COLO829 (cell line): ENCODE measurements around the gene GOLGA7B.
A peak's percentile ranks its signal among the peaks of the same experiment; 100 is the strongest.

ENCODE experiments used
- DNase-seq: peaks from one replicate; pipeline ENCODE4 v3.0.0; 2012; ENCODE audit warnings: low spot score

GOLGA7B gene

DNA sequence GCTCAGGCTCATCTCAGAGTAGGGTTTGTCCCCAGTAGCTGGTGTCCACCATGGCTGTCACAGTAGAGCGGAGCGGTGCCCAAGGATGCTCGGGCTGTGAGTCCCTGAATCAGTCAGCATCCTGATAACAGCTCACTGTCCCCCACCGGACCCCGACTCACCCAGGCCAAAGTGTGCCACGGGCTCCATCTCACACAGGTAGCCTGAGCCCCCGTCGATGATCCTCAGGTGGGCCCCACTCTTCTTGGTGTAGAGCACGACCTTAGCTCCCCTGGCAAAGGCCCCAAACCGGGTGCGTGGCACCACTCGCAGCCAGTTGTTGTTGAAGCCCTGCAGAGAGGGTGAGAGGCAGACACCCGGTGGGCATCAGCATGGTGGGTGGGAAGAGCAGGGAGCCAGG, 45.4 kb downstream of the GOLGA7B start:
- no peak for DNase-seq

DNA sequence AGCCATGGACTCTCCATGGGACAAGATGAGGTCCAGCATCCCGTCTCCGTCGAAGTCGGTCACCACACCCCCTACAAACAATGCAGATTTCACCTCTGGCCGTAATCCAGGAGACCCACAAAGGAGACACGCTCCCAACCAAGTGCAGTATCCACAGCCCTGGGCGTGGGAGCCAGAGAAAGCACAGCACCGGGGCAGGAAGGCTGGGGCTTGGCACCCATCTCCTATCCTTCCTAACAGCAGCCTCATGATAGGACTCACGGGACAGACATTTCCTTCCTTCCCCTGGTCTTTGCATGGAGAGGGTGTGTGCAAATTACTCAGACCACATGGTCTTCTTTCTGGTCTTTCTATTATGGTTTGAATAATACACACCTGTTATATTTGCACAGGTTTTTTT, 46.3 kb downstream of the GOLGA7B start:
- no peak for DNase-seq

DNA sequence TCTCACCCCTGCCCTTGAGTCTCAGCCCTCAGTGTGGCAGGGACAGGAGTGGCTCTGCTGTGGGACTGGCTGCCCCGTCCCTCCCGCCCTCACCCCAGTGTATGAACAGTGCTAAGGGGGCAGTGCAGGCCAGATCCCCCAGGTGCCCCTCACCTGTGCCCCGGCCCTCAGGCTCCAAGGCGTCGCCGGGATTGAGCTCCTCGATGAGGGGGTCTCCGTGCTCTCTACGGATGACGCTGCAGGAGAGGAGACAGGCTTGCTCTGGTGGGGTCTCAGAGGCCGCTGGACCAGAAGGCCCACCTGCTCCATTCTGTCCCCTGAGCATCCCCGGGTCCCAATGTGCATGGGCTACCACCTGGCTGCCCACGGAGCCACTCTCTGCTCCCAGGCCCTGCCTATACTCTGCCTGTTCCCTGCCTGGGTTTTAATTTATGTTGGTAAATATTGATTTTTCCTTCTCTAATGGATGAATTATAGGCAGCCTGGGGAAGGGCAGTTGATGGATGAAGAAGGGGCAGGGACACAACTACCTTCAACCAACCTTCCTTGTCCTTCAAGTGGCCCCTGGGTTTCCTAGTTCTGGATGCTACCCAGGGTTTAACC, 47.2 kb downstream of the GOLGA7B start:
- DNase-seq, result no peak

DNA sequence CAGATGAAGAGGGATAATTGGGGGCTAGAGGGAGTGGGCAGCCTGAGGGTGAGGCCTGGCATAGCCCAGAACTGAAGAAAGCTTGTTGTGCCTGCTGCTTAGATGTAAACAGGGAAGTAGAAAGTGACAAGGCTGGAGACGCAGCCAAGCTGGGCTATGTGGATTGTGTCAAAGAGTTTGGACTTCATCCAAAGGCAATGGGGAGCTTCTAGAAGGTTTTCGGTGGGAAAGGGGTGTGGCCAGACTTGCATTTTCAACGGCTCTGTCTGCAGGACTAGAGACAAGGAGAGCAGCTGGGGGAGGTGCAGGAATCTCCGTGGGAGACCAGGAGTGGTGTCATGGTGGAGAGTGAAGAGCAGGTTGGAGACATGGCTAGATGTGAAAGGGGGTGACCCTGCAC, 48.8 kb downstream of the GOLGA7B start:
- no peak for DNase-seq

DNA sequence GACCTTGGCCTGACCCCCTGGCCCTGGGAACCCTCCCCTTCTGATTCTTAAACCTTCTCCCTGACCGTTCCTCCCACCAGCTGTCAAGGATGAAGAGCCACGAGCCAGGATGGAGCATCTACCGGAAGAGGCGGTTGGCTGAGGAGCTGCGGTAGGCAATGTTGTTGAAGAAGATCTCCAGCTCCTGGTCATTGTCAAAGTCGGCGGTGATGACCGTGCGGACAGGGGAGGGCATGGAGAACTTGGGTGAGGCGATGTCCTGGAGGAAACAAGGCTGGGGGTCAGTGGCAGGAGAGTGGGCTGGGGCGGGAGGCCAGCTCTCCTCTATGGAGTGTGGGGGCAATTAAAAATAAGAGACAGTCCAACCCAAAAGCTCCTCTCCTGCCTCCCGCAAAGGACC, 51.7 kb downstream of the GOLGA7B start:
- no peak for DNase-seq

DNA sequence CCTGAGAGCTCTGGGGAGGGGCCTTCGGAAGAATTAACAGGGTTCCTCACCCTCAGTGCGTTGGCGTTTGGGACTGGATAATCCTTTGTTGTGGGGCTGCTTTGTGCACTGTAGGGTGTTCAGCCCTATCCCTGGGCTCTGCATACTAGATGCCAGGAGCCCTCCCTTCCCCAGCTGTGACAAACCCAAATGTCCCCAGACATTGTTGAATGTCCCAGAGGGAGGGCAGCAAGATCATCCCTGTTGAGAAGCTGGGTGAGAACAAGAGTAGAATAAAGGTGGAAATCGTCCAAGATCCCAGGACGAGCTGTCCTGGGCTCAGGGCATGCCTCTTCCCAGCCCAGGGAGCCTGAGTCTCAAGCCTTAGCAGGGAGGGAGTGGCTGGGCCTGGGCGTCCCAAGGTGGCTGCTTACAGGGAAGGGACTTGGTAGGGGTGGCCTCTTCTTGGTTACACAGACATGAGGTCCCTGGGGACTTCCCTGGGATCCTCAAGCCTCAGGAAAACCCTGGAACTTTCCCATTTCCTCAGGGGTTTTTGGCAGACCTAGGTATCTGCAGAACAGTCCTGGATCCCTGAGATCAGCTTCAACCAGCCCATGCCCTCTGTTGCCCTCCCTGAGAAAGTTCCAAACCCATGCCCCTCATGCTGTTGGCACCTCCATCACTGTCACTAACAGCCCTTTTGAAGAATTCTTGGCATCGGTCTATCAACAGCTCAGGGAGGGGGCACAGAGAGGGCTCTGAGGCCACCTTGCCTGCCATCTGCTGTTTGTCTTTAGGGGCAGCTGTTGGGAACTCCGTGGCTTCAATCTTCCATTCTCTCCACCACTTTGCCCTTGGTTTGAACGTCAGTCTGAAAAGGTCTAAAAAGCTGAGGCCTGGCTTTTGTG, 53.7 kb downstream of the GOLGA7B start:
- no peak for DNase-seq

DNA sequence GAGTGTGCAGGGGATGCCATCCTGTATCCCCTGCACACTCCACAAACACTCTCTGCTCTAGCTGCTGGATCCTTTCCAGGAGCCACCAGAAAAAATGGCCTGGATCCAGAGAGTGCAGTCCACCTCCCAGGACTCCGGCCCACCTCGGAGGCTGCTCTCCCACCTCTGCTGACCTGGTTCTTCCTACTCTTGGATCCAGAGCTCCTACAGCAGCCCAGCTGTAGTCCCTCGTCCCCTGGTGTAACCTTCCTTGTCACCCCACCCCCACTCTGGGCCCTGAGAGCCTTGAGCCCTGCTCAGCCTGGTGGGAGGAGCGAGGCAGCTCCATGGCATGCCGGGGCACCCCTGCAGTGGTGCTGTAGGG, 54.4 kb downstream of the GOLGA7B start:
- DNase-seq, result no peak

DNA sequence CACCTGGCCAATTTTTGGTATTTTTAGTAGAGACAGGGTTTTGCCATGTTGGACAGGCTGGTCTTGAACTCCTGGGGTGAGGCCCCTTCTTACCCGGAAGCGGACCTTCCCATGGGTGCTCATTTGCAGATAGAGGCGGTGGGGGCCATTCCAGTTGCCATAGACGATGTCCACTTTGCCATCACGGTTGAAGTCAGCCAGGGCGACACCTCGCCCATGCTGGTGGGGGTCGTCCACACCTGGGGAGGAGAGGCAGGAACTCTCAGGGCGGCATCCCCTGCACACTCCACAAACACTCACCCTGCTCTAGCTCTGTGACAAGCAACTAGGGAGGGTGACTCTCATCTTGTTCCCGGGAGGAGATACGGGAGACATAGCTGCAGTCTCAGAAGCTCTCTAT, 54.9 kb downstream of the GOLGA7B start:
- DNase-seq, result no peak

DNA sequence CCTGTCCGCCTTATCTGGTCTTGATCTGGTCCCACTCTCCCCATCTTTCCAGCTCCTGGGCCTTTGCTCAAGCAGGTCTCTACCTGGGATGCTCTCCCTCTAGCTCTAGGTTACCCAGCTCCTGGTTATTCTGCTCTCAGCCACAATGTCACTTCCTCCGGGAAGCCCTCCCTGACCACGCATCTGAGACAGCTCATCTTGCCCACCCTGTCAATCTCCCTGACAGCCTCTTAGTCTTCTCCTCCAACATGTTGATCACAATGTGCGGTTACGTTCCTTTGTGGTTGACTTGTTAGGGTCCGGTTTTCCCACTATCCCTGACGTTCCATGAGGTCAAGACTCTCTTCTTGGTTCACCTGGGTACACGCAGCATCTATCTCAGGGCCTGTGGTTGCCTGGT, 55.6 kb downstream of the GOLGA7B start:
- no peak for DNase-seq

DNA sequence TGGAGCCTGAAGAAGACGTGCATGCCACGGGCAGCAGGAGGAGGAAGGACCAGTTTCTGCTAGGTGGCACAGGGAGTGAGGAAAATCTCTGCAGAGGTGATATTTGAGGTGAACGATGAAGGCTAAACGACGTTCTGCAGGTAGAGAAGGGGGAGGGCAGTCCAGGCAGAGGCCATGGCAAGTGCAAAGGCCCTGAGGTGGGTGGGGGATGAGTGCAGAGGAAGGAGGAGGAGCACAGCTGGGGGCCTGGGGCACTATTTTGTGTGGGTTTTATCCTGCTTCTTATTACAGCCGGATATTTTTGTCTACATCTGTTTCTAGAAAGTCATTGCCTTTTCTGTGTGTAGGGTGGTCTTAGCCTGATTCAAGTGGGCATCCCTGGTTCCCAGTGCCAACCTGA, 57.6 kb downstream of the GOLGA7B start:
- no peak for DNase-seq

DNA sequence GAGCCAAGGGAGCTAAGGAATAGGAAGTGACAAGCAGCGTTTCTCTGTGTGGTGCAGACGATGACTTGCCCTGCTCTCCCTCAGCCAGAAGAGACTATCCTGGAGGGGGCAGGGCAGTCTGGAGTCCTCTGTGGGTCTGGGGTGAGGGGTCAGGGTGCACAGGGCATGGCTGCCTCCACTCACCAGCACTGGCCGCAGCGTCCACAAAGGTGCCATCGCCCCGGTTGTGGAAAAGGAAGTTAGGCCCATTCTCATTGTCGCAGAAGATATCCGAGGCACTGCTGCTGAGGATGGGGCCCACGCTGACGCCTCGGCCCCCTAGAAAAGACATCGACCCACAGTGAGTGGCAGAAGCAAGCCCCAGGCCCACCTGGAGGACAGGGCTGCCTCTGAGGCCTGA, 58.2 kb downstream of the GOLGA7B start:
- DNase-seq, result no peak

DNA sequence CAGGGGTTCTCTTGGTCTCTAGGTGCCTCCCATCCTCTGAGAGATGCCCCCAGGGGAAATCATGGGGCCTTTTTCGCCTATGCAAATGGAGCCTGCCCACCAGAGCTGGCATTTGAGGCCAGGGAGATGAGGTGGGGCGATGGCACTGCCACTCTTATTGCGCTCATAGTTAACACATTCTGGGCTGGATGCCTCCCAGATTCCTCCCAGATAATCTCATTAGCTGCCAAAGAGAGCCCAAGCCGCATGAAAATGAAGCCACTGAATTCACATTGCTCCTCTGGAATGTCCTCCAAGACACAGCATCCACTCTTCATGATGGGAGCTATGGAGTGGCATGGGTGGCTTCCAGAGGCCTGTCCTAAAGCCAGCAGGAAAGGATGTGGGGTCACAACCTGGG, 61.0 kb downstream of the GOLGA7B start:
- no peak for DNase-seq

DNA sequence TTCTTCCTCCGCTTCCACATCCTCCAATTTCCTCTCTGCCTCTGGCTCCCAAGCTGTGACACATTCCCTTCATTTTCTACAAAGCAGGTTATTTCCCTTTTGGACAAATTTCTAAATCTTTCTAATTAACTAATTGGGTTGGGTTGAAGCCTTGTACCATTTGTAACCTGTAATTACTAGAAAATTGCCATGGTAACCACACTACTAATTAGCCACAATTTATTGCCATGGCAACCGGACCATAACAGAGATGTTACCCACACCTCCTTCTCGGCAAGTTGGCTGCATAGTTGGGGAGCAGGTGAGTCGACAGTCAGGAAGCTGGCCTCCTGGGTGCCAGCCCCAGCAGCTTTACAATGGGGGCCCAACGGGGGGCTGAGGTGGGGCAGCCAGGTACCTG, 61.6 kb downstream of the GOLGA7B start:
- DNase-seq, result no peak

DNA sequence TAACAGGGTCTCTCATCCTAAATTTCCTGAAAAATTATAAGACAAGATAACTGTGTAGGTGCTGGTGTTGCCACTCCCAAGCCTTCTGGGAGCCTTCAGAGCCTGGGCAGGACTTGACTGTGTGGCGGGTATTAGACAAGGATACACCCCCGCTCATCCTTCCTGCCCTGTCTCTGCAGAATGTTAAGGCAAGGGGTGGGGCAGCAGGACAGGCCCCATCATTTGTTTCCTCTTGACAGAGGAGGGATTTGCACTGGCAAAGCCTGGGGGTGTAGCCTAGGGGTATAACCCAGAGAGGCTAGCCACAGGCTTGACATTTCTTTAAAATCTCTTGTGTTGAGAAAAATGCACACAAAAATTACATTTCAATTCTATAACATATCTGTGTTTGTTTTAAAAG, 63.5 kb downstream of the GOLGA7B start:
- no peak for DNase-seq

DNA sequence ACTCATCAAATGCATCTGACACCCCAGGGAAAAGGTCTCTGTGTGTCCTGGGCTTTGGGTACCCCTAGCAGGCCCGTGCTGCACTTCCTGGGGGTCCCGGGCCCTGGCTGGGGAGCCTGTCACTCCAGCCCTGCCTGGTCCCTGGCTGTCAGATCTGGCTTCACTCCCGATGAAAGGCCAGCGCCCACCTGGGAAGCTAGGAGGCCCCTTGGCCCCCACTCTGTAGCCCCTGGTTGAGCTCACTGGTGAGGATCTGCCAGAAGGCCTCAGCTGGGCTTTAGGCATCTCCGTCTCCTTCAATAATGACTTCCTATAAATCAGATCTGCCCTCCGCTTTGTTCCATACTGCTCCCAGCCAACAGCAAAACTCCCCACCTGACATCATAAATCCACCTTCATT, 64.0 kb downstream of the GOLGA7B start:
- DNase-seq, result no peak

DNA sequence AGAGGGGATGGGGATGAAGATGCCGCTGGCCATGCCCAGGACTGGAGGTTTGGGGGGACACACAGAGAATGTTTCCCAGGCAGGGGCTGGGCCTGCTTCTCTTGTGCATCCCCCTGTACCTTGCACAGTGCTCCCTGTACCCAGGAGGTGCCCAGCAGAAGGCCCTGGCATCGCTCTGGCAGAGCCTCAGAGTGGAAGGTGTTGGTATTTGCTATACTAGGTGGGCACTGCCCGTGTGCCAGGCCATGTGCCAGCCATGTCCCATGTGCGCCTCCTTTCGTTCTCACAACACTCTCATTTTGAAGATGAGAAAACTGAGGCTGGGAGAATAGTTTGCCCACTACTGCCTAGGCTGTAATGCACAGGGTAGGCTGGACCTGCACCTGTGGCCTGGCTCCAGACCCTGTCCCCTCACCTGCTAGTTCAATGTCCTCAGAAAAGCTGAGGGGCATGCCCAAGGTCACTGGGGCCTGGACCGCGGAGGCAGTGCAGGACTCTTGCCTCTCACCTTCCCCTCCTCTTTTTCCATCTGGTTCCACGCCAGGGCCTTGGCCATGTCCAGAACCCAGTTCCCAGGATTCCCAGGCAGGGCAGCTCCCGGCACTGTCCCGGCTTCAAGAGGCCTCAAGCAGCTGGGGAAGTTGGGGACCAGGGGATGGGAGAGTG, 64.7 kb downstream of the GOLGA7B start:
- no peak for DNase-seq

DNA sequence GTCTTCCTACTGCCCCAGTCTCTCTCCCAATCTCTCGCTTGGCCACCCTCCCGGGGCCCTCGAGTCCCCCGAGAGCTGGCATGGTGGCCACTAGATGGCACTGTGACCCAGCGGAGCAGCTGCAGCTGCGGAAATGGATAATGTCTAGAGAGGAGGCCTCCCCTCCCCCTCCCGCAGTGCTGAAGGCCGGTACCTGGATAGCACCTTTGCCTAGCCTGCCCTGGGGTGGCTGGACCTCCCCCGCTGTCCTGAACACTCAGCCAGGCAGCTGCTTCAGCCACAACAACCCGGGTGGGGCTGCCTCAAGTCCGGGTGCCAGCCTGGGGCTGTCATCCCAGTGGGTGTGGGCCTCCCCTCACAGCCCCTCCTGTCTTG, 65.2 kb downstream of the GOLGA7B start:
- peak; percentile 28 for DNase-seq

DNA sequence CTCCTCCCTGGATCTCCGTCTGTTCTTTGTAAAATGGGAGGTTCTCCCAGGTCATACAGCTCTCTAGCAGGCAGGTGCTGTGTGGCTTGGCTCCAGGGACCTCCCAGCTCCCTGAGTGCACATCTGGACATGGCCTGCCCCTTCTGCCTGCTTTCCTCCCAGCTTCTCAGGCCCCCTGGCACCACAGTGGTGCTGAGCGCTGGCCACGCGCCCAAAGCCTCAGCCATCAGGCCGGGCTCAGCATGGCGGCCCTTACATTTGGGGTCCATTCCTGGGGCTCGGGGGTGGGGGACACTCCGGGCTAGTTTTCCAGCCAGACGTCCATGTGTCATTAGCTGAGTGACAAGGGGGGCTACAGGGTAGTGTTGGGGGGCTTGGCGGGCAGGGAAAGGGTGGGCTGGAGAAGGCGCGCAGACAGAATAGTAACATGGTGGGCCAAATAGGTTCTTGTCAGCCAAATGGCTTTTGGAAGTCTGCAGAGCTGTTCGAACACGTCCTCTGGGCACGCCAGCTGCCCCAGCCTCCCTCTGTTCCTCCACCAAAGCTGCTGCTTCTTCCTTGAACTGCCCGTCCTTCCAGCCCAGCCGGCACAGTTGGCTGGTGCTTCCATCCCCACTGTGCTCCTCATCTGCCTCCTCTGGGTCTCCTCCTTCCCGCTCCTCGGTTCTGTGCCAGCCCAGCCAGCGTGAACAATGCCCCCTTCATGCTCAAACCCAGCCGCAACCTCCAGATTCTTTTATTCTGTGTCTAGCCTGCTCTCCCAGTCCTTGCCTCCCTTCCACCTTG, 65.9 kb downstream of the GOLGA7B start:
- no peak for DNase-seq

DNA sequence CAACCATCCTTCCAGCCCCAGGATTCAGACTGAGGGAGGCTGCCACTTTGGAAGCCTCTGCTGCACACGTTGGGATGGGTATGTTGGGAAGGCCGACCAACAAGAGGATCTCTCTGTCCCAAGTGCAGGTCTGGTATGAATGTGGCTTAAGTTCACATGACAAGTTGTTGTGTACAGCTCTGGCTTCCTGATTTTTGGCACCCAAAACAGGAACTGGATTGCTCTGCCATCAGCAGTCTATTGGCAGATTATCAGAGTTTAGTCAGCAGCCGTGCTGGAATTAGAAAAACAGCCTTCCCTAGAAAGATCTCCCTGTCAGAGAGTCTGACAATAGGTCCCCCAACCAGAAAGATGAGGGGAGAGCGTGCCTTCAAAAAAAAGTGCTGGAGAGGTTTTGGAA, 66.9 kb downstream of the GOLGA7B start:
- no peak for DNase-seq

DNA sequence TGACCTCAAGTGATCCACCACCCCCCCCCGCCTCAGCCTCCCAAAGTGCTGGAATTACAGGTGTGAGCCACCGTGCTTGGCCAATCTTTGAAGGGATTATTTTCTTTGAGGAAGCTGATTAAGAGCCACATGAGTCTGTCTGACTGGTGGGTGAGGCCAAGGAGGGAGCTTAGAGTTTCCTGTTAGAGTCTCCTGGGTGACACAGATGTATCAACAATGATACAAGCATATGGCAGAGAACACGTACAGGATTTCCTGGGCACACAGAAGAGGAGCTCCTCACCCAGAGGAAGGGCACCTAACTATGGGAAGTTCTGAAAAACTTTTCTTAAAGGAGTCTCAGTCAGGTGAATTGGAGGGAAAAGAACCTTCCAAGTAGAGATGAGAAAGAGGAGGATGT, 69.4 kb downstream of the GOLGA7B start:
- no peak for DNase-seq

DNA sequence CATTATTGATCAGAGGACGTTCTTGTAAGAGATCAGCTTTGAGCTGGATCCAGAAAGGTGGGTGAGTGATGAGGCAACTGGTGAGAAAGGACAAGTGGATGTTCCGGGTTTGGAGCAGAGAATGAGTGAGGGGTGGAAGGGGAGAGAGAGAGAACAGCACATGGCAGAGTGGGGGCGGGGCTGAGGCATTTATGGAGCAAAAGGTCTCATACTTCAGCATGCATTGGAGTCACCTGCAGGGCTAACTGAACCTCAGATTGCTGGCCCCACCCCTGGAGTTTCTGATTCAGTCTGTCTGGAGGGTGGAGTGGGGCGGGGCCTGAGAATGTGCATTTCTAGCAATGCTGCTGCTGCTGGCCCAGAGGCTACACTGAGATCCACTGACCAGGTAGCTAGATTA, 71.2 kb downstream of the GOLGA7B start:
- DNase-seq, result no peak
